SJSA1 (cell line): ENCODE data around the gene MAB21L4. TPM values are rescaled to one million over a fixed set of nuclear protein-coding genes. Genes with fewer than 3 reads are reported as not detected.
"Not testable (repeated sequence)": the region's sequence is repeated elsewhere in the genome, so short reads cannot be mapped to it uniquely, and the experiment has no call there.

Experiments
- DNase-seq, 2 experiments: peaks; one replicate each; pipeline ENCODE4 v3.0.0-alpha.2; 2015 to 2020; ENCODE audit warnings: low spot score in 2 of 2, low read depth in 1 of 2
- H3K27ac ChIP-seq: fragments of 250-450 bp; sonication (Bioruptor Pico); 2 replicates; pipeline ENCODE4 v1.5.1; 2020; ENCODE audit warnings: mild to moderate bottlenecking, moderate library complexity
- H3K27me3 ChIP-seq: fragments of 250-450 bp; sonication (Bioruptor Pico); replicated peaks from 2 replicates; pipeline ENCODE4 v1.5.1; 2020; ENCODE audit warnings: mild to moderate bottlenecking, moderate library complexity
- H3K36me3 ChIP-seq: fragments of 250-450 bp; sonication (Bioruptor Pico); 2 replicates; pipeline ENCODE4 v1.5.1; 2020; ENCODE audit warnings: mild to moderate bottlenecking
- H3K4me1 ChIP-seq: fragments of 250-450 bp; sonication (Bioruptor Pico); replicated peaks from 2 replicates; pipeline ENCODE4 v1.6.1; 2021; ENCODE audit warnings: mild to moderate bottlenecking
- H3K4me3 ChIP-seq: fragments of 250-450 bp; sonication (Bioruptor Pico); 2 replicates; pipeline ENCODE4 v1.5.1; 2020; ENCODE audit warnings: mild to moderate bottlenecking
- H3K9me3 ChIP-seq: fragments of 250-450 bp; sonication (Bioruptor Pico); replicated peaks from 2 replicates; pipeline ENCODE4 v1.5.1; 2020; ENCODE audit warnings: mild to moderate bottlenecking
- total RNA-seq: library from RNA; depleted of rRNA; stranded (reverse); fragments of >200 nt; shearing (Covaris generic); gene quantifications from 2 replicates; pipeline ENCODE4 v1.2.3, GENCODE V29; 2014; rRNA removed

The MAB21L4 gene
- total RNA-seq, 1 experiment from 2014 or later = 0.42 TPM

GRCh38 chr2:240850026-240850425, 45.9 kb downstream of the MAB21L4 start:
- Histone ChIP-seq H3K36me3 (no peaks in the 10 kb centered on the region), H3K9me3 (peaks cover 17% of the 10 kb centered on the region; the same call in 1 of the 2 replicates), H3K4me3 (no peak overlapping the region), H3K27ac (no peak overlapping the region), H3K27me3 (no peaks in the 10 kb centered on the region), H3K4me1 (peaks cover 17% of the 10 kb centered on the region)
- DNase-seq = no peak

DNA sequence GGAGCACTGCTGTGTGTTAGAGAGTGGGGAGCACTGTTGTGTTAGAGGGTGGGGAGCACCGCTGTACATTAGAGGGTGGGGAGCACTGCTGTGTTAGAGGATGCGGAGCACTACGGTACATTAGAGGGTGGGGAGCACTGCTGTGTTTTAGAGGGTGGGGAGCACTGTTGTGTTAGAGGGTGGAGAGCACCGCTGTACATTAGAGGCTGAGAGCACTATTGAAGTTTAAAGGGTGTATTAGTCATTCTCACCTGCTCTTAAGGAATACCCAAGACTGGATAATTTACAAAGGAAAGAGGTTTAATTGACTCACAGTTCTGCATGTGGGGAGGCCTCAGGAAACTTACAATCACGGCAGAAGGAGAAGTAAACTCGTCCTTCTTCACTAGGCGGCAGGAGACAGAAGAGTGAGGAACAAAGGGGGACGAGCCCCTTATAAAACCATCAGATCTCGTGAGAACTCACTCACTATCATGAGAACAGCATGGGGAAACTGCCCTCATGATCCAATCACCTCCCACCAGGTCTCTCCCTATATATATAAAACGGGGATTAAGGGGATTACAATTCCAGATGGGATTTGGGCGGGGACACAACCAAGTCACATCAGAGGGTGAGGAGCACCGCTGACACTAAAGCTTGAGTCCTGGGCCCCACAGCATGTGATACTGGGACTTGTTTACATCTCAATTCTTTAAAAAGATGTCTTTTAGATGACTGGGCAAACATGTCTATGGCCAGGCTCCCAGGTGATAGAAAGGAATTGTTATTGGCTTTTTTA, 46.9 kb downstream of the MAB21L4 start:
- peaks cover 5% of the 10 kb centered on the region; the same call in 1 of the 2 replicates for H3K27me3 ChIP-seq
- H3K27ac ChIP-seq = no peak overlapping the region
- no peaks in the 10 kb centered on the region for H3K36me3 ChIP-seq
- no peak for DNase-seq
- peaks cover 17% of the 10 kb centered on the region for H3K4me1 ChIP-seq
- peaks cover 16% of the 10 kb centered on the region; the same call in 1 of the 2 replicates for H3K9me3 ChIP-seq
- H3K4me3 ChIP-seq = no peak overlapping the region

- H3K4me1 ChIP-seq = peaks cover 17% of the 10 kb centered on the region
- H3K9me3 ChIP-seq = peaks cover 10% of the 10 kb centered on the region; the same call in 1 of the 2 replicates
- no peak overlapping the region for H3K4me3 ChIP-seq
- no peaks in the 10 kb centered on the region for H3K36me3 ChIP-seq
- peaks cover 5% of the 10 kb centered on the region; the same call in 1 of the 2 replicates for H3K27me3 ChIP-seq
- DNase-seq = no peak
- H3K27ac ChIP-seq = no peak overlapping the region
Measured at GRCh38 chr2:240847817-240848216, 48.1 kb downstream of the MAB21L4 start.

- Histone ChIP-seq H3K4me3 (no peak overlapping the region), H3K27me3 (peaks cover 5% of the 10 kb centered on the region; the same call in 1 of the 2 replicates), H3K36me3 (no peaks in the 10 kb centered on the region), H3K4me1 (peaks cover 14% of the 10 kb centered on the region), H3K9me3 (peaks cover 10% of the 10 kb centered on the region; the same call in 1 of the 2 replicates), H3K27ac (no peak overlapping the region)
- no peak for DNase-seq
Measured at GRCh38 chr2:240846873-240847595, 48.9 kb downstream of the MAB21L4 start.

- not testable (repeated sequence) for H3K27ac ChIP-seq, H3K4me1 ChIP-seq, H3K36me3 ChIP-seq, DNase-seq, H3K9me3 ChIP-seq, H3K4me3 ChIP-seq, H3K27me3 ChIP-seq
Measured at GRCh38 chr2:240846309-240846708, 49.6 kb downstream of the MAB21L4 start.

DNA sequence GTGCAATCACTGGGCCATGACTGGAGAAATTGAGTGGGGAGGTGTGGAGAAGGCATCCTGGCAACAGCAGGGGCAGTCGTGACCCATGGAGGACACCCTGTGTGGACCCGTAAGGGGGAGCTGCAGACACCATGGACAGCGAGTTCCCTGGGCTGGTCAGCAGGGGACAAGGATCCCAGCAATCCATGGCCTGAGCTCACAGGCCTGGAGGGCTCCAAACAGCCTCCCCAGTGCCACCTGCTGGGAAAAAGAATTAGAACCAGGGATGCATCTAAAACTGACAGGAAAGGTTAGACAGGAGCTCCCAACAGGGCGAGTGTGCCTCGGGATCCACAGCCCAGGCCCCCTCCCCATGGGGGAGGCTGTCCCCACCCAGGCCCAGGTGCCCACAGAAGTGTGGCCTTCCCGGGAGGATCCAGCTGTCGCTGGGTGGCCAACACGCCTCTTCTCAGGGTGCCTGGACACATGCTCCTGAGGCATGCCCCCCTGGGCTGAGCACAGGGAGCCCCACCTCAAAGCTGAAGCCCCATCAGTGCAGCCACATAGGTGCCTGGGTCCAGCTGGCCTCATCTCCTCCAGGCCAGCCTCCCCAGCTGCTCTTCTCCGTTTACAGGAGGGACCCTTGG, 55.4 kb downstream of the MAB21L4 start:
- Histone ChIP-seq H3K9me3 (peaks cover 10% of the 10 kb centered on the region; the same call in 1 of the 2 replicates), H3K36me3 (no peaks in the 10 kb centered on the region), H3K4me1 (0 out of 2 replicates have a peak, but pooled peaks cover 7% of the 10 kb centered on the region), H3K27me3 (peaks cover 19% of the 10 kb centered on the region), H3K4me3 (no peak overlapping the region), H3K27ac (no peak overlapping the region)
- DNase-seq = peak; percentile 58 to 84

DNA sequence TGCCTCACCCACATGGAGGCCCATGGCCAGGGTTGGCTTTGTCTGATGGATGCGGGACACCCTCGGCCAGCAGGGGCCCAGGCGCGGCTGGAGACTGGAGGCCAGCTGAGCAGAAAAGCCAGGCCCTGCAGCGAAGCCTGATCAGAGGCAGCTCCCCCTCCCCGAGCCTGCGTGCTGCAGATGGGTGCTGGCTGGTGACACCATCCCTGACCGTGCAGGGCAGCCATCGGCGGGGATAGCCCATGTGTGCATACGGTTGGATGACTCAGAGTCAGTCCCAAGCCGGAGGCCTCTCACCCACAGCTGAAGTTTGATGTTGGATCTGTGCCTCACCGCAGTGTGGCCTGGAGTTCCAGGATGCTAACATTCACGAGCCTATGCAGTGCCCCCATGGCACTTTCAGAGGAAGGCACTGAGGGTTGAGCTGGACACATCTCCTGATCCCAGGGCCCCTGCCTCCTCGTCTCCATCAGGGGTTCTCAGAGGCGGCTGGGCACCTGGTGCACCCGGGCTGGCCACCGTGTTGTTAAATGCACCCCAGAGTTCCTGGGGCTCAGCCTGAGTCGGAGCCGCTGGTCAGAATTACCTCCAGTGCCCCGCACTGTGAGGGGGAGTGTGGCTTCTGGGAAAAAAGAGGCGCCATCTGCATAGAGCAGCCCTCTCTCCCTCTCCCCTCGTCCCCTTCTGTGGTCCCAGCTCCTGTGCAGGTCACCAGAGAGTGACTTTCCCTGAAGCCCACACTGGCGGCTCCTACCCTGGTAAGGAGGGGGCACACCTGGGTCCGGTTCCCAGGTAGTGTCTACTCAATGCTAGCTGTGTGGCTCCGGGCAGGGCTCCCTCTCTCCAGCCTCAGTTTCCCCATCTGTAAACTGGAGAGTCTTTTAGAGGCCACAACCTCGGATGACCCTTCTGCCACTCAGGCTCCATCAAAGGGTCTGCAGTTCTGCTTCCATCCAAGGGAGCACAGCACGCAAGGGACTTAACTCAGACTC, 56.5 kb downstream of the MAB21L4 start:
- Histone ChIP-seq H3K9me3 (0 out of 2 replicates have a peak, but pooled peaks cover under 1% of the 10 kb centered on the region), H3K4me1 (0 out of 2 replicates have a peak, but pooled peaks cover 7% of the 10 kb centered on the region), H3K4me3 (no peak overlapping the region), H3K27ac (no peak overlapping the region), H3K36me3 (no peaks in the 10 kb centered on the region), H3K27me3 (peaks cover 15% of the 10 kb centered on the region)
- no peak for DNase-seq

DNA sequence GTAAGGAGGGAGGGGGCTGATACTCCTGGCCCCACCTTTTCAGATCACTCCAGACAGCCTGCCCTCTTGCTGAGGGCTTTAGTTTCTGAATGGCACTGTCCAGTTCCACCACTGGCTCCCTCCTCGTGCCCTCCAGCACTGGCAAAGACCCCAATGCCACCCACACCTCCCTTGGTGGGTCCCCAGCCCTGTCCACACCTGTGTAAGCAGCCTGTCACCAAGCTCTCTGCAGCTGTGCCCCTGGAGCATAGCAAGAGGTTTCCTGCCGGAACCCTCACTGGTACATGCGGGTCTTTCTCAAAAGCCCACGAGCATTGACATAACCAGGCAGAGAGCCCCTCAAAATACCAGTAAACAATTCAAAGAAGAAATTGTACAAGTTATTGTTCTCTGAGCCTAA, 58.3 kb downstream of the MAB21L4 start:
- Histone ChIP-seq H3K36me3 (no peaks in the 10 kb centered on the region), H3K27me3 (peaks cover 14% of the 10 kb centered on the region), H3K27ac (no peak overlapping the region), H3K4me3 (no peak overlapping the region), H3K4me1 (0 out of 2 replicates have a peak, but pooled peaks cover 7% of the 10 kb centered on the region), H3K9me3 (no peaks in the 10 kb centered on the region)
- DNase-seq = no peak

DNA sequence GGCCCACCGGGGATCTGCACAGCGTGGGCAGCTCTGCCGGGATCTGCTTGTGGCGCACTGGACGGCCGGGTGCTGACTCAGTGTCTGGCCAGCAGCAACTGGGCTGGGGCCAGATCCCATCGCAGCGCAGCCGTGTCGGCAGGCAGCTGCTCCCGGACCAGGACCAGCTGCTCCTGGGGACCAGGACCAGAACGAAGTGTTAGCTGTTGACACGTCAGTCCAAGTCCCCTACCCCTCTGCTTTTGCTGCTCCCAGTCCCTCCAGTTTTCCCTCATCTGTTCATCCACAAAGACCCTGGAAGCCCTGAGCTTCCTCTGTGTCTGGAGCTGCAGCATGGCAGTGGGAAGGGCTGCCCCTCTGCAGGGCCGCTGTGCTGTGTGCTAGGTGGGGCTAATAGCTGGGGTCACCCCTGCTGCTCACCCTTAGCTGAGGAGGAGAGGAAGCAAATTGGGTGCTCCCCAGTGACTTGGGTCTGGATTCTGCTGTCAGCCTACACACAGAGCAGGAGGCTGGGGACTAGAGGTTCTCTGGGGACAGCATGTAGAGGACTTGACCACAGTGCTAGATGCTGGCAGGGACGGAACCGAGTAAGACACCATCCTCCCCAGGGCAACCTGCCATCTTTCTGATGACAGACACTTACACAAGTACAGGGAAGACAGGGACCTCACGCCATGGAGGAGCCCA, 59.0 kb downstream of the MAB21L4 start:
- Histone ChIP-seq H3K36me3 (no peaks in the 10 kb centered on the region), H3K27ac (no peak overlapping the region), H3K4me3 (no peak overlapping the region), H3K9me3 (no peaks in the 10 kb centered on the region), H3K27me3 (peaks cover 14% of the 10 kb centered on the region), H3K4me1 (peaks cover 8% of the 10 kb centered on the region; the same call in 1 of the 2 replicates)
- no peak for DNase-seq

Other genes starting within 250 kb of the MAB21L4 start
- gene AQP12B, start 213.3 kb downstream of the MAB21L4 start, total RNA-seq = not detected in 2 replicates
- not detected in 2 replicates for gene AQP12A, start 204.3 kb downstream of the MAB21L4 start, total RNA-seq
- not detected in 2 replicates for gene KIF1A, start 75.9 kb downstream of the MAB21L4 start, total RNA-seq
- gene AGXT, start 27.3 kb downstream of the MAB21L4 start, total RNA-seq = 0.26 TPM in 1 of 2 replicates, not detected in the other
- gene CROCC2, start 10.2 kb upstream of the MAB21L4 start, total RNA-seq = not detected in 2 replicates
- 18.3 and 24.9 TPM in 2 replicates for gene SNED1, start 102.5 kb upstream of the MAB21L4 start, total RNA-seq
- gene MTERF4, start 206.1 kb upstream of the MAB21L4 start, total RNA-seq = 30.0 and 46.3 TPM in 2 replicates